ENCODE measurements around the gene NOTUM. TPM values are rescaled to one million over a fixed set of nuclear protein-coding genes. Genes with fewer than 3 reads are reported as not detected.

NOTUM gene
- polyA plus RNA-seq, 4 donors: 1.0 to 1.1 TPM; not detected in 2

DNA sequence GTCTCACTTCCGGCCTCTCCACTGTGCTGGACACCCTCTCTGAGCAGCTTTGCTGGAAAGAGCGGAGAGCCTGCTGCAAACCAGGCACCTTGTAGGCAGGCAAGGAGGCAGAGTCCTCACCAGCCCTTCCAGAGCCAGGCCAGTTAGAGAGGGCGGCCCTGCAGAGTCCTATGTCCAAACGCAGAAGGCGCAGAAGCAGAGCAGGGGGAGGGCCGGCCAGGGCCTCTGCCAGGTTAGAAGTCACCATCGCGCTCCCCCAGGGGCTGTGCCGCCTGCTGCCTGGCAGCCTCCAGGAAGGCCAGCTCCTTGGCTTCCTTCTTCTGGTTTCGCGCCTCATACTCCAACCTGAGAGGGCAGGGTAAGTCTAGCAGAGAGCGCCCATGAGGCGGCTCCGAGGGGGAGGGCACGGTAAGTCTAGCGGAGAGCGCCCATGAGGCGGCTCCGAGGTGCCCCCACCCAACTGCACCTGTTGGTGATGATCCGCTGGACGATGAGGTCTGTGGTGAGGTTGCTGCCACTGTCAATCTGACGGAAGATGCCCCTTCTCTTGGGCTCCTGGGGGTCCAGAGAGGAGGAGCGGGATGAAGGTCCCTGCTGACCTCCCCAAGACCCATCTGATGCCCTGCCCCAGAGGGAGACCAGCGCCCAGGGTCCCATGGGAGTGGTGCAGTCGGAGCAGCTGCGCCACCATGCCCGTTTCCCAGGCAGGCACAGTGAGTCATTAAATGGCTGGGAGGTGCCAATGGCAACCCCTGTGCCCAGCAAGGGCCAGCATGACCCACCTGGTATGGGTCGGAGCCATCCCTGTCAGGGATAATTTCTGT lies 56.2 kb downstream of the NOTUM start:
- peaks cover 0 to 14% (median 2%) of the 10 kb centered on the region in 3 donors for H3K4me1 ChIP-seq (ENCODE audit: control insufficient read depth in 3 of 3, insufficient read depth in 2 of 3, low read depth in 1 of 3, low read length in 2 of 3)
- no peak for FAIRE-seq
- H3K27me3 ChIP-seq (ENCODE audit: control insufficient read depth in 3 of 3, insufficient read depth in 3 of 3, low read length in 3 of 3): peaks cover 0 to 11% (median 0%) of the 10 kb centered on the region in 3 donors
- no peak overlapping the region for H3K27ac ChIP-seq (ENCODE audit: low read depth in 1 of 3, low read length in 2 of 3)
- H3K9me3 ChIP-seq (ENCODE audit: control insufficient read depth in 2 of 2, insufficient read depth in 1 of 2, low read depth in 1 of 2, low read length in 1 of 2): no peaks in the 10 kb centered on the region
- WGBS, 3 donors: 85 to 90% (median 89%) methylated on average over 28 of the region's 28 CpGs
- peaks cover 0 to 84% (median 16%) of the 10 kb centered on the region in 3 donors for H3K36me3 ChIP-seq (ENCODE audit: control insufficient read depth in 3 of 3, insufficient read depth in 2 of 3, low read depth in 1 of 3, low read length in 3 of 3)
- no peak overlapping the region for H3K4me3 ChIP-seq (ENCODE audit: low read depth in 1 of 3, low read length in 3 of 3)
- no peak for DNase-seq

DNA sequence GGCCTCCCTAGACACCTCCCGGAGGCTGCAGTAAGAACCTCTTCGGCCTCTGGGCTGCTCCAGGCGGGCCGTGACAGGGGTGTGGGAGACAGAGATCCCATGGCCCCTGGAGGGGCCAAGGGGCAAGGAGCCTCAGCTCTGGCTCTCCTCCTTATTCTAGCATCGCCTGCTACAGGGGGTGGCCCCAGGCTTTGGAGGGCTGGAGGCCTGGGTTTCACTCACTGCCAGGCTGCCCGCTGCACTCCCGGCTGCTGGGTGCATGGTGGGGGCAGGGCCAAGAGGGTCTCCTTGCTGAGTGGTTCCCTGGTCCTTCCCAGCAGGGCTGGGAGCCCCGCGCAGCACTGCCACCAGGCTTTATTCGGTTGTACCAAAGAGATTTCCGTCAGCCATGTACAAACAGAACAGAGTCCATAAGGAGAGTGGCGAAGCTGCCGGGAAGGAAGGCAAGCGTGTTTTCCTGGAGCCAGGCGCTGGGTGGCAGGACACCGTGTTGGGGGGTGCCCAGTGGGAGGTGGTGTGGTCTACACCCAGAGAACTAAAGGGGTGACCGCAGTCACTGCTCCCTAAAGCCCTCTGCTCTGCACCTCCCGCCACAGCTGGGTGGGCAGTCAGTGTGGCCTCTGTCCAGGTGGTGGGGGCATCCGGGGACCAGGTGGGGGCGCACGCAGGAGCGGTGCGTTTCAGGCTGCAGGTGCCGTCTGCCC lies 56.9 kb downstream of the NOTUM start:
- WGBS, 3 donors: 91 to 93% (median 92%) methylated on average over 24 of the region's 24 CpGs
- FAIRE-seq (no peak), DNase-seq (no peak)
- H3K27ac ChIP-seq (ENCODE audit: low read depth in 1 of 3, low read length in 2 of 3): no peak overlapping the region
- no peaks in the 10 kb centered on the region for H3K9me3 ChIP-seq (ENCODE audit: control insufficient read depth in 2 of 2, insufficient read depth in 1 of 2, low read depth in 1 of 2, low read length in 1 of 2)
- H3K4me1 ChIP-seq (ENCODE audit: control insufficient read depth in 3 of 3, insufficient read depth in 2 of 3, low read depth in 1 of 3, low read length in 2 of 3): peaks cover 0 to 9% (median 0%) of the 10 kb centered on the region in 3 donors
- peaks cover 0 to 84% (median 13%) of the 10 kb centered on the region in 3 donors for H3K36me3 ChIP-seq (ENCODE audit: control insufficient read depth in 3 of 3, insufficient read depth in 2 of 3, low read depth in 1 of 3, low read length in 3 of 3)
- H3K27me3 ChIP-seq (ENCODE audit: control insufficient read depth in 3 of 3, insufficient read depth in 3 of 3, low read length in 3 of 3): peaks cover 0 to 11% (median 0%) of the 10 kb centered on the region in 3 donors
- H3K4me3 ChIP-seq (ENCODE audit: low read depth in 1 of 3, low read length in 3 of 3): no peak overlapping the region

DNA sequence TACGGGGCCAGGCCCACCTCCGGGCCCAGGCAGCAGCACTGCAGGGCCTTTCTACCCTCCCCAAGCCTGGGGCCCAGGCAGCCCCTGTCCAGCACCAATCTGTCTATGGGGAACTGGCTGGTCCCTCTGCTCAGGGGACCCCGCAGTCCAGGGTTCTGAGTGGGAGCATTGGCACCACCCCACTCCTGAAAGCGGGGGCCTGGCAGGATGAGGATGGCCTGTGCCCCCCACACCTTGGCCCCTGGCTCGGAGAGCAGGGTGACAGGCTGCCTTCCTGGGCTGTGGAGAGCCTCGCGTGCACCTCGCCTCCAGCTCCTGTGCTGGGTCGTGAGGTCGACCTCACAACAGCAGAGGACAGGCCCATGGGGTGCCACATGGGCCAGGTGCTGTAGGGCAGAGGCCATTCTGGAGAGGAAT lies 57.6 kb downstream of the NOTUM start:
- no peak overlapping the region for H3K4me3 ChIP-seq (ENCODE audit: low read depth in 1 of 3, low read length in 3 of 3)
- 91 to 93% (median 91%) methylated on average over 10 of the region's 10 CpGs for WGBS, 3 donors
- peaks cover 0 to 11% (median 0%) of the 10 kb centered on the region in 3 donors for H3K27me3 ChIP-seq (ENCODE audit: control insufficient read depth in 3 of 3, insufficient read depth in 3 of 3, low read length in 3 of 3)
- H3K27ac ChIP-seq (ENCODE audit: low read depth in 1 of 3, low read length in 2 of 3): no peak overlapping the region
- H3K36me3 ChIP-seq (ENCODE audit: control insufficient read depth in 3 of 3, insufficient read depth in 2 of 3, low read depth in 1 of 3, low read length in 3 of 3): peaks cover 0 to 84% (median 13%) of the 10 kb centered on the region in 3 donors
- FAIRE-seq (no peak), DNase-seq (no peak)
- no peaks in the 10 kb centered on the region for H3K9me3 ChIP-seq (ENCODE audit: control insufficient read depth in 2 of 2, insufficient read depth in 1 of 2, low read depth in 1 of 2, low read length in 1 of 2)
- peaks cover 0 to 9% (median 0%) of the 10 kb centered on the region in 3 donors for H3K4me1 ChIP-seq (ENCODE audit: control insufficient read depth in 3 of 3, insufficient read depth in 2 of 3, low read depth in 1 of 3, low read length in 2 of 3)

DNA sequence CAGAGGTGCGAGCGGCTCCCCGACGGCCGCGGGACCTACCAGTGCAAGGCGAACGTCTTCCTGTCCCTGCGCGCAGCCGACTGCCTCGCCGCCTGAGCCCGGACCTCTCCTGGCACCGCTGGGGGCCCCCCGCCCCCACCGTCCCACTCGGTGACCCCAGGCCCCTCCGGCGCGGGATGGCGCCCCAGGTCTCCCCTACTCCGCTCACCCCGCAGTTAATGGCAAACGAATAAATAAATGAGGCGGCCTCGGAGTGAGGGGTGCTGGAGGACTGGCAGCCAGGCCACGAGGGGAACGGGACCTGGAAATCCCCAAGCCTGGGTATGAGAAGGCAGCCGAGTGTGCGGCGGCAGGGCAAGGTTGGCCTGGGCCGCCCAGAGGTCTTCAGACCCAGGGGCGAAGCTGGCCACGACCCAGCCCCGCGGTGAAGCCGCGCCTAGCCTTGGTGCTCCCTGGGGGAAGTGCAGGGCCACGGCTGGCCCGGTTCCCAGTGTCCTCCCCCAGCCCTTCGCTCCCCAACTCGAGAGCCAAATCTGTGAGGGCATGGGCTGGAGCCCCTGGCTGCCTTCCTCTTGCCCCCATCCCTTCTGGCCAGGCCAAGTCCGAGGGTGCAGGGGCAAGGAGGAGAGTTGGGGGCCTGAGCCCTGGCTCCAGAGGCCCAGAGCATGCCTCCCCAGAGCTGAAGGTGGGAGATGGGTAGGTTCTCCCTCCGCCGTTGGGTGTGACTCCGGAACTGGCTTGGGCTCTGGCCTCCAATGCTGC lies 58.2 kb downstream of the NOTUM start:
- WGBS, 3 donors: 22 to 34% (median 26%) methylated on average over 41 to 47 of the region's 47 CpGs

More for the DNA sequence above, 58.2 kb downstream of the NOTUM start:
- peak overlapping the region in 1 of 3 donors; percentile 34 for H3K4me3 ChIP-seq (ENCODE audit: low read depth in 1 of 3, low read length in 3 of 3)
- no peak overlapping the region for H3K27ac ChIP-seq (ENCODE audit: low read depth in 1 of 3, low read length in 2 of 3)
- peaks cover 0 to 84% (median 7%) of the 10 kb centered on the region in 3 donors for H3K36me3 ChIP-seq (ENCODE audit: control insufficient read depth in 3 of 3, insufficient read depth in 2 of 3, low read depth in 1 of 3, low read length in 3 of 3)
- DNase-seq: no peak
- peaks cover 0 to 11% (median 0%) of the 10 kb centered on the region in 3 donors for H3K27me3 ChIP-seq (ENCODE audit: control insufficient read depth in 3 of 3, insufficient read depth in 3 of 3, low read length in 3 of 3)
- peaks cover 0 to 9% (median 0%) of the 10 kb centered on the region in 3 donors for H3K4me1 ChIP-seq (ENCODE audit: control insufficient read depth in 3 of 3, insufficient read depth in 2 of 3, low read depth in 1 of 3, low read length in 2 of 3)
- H3K9me3 ChIP-seq (ENCODE audit: control insufficient read depth in 2 of 2, insufficient read depth in 1 of 2, low read depth in 1 of 2, low read length in 1 of 2): no peaks in the 10 kb centered on the region
- no peak for FAIRE-seq

Other genes starting within 250 kb of the NOTUM start
- gene SLC25A10, start 248.9 kb downstream of the NOTUM start, polyA plus RNA-seq: 10 to 100 TPM; 40.3 to 79.1 (median 57.3) TPM
- 1 to 10 TPM in 3 of 4 donors, under 1 TPM in 1; 0.27 to 2.2 (median 1.7) TPM for gene GCGR, start 157.0 kb downstream of the NOTUM start, polyA plus RNA-seq
- 10 to 100 TPM; 19.5 to 87.6 (median 48.5) TPM for gene MCRIP1, start 127.9 kb downstream of the NOTUM start, polyA plus RNA-seq
- gene PPP1R27, start 126.1 kb downstream of the NOTUM start, polyA plus RNA-seq: 1 to 10 TPM in 1 of 4 donors, under 1 TPM in 2, not detected in 1; 0.12 to 2.5 (median 0.49) TPM
- 1,000 to 10,000 TPM in 3 of 4 donors, 100 to 1,000 TPM in 1; 792 to 1,191 (median 1,005) TPM for gene P4HB, start 100.7 kb downstream of the NOTUM start, polyA plus RNA-seq
- 100 to 1,000 TPM; 190 to 411 (median 341) TPM for gene ARHGDIA, start 89.8 kb downstream of the NOTUM start, polyA plus RNA-seq
- 10 to 100 TPM; 22.8 to 86.7 (median 38.6) TPM for gene ALYREF, start 69.6 kb downstream of the NOTUM start, polyA plus RNA-seq
- gene ANAPC11, start 69.5 kb downstream of the NOTUM start, polyA plus RNA-seq: 100 to 1,000 TPM in 3 of 4 donors, 10 to 100 TPM in 1; 75.8 to 240 (median 187) TPM
- 1 to 10 TPM in 1 of 4 donors, under 1 TPM in 3; 0.21 to 1.8 (median 0.59) TPM for gene NPB, start 58.9 kb downstream of the NOTUM start, polyA plus RNA-seq
- 100 to 1,000 TPM in 3 of 4 donors, 10 to 100 TPM in 1; 32.6 to 303 (median 174) TPM for gene PCYT2, start 49.8 kb downstream of the NOTUM start, polyA plus RNA-seq
- 100 to 1,000 TPM in 1 of 4 donors, 10 to 100 TPM in 3; 25.9 to 129 (median 60.4) TPM for gene SIRT7, start 43.0 kb downstream of the NOTUM start, polyA plus RNA-seq
- gene MAFG, start 33.5 kb downstream of the NOTUM start, polyA plus RNA-seq: 10 to 100 TPM in 2 of 4 donors, 1 to 10 TPM in 2; 7.6 to 17.1 (median 12.8) TPM
- gene PYCR1, start 23.9 kb downstream of the NOTUM start, polyA plus RNA-seq: 10 to 100 TPM in 2 of 4 donors, 1 to 10 TPM in 2; 8.3 to 71.6 (median 14.4) TPM
- under 1 TPM in 2 of 4 donors, not detected in 2; 0.03 to 0.06 TPM for gene MYADML2, start 14.0 kb downstream of the NOTUM start, polyA plus RNA-seq
- 10 to 100 TPM; 23.5 to 96.7 (median 47.5) TPM for gene ASPSCR1, start 16.4 kb upstream of the NOTUM start, polyA plus RNA-seq
- gene CENPX, start 61.7 kb upstream of the NOTUM start, polyA plus RNA-seq: 100 to 1,000 TPM in 3 of 4 donors, 10 to 100 TPM in 1; 43.4 to 241 (median 122) TPM
- 10 to 100 TPM; 10.8 to 26.7 (median 16.4) TPM for gene LRRC45, start 62.1 kb upstream of the NOTUM start, polyA plus RNA-seq
- 10 to 100 TPM in 1 of 4 donors, 1 to 10 TPM in 2, under 1 TPM in 1; 0.81 to 11.2 (median 4.4) TPM for gene RAC3, start 70.5 kb upstream of the NOTUM start, polyA plus RNA-seq
- gene DCXR, start 76.5 kb upstream of the NOTUM start, polyA plus RNA-seq: 100 to 1,000 TPM in 3 of 4 donors, 10 to 100 TPM in 1; 41.1 to 147 (median 112) TPM
- 10 to 100 TPM; 35.4 to 43.8 (median 39.2) TPM for gene RFNG, start 90.6 kb upstream of the NOTUM start, polyA plus RNA-seq
- 100 to 1,000 TPM in 2 of 4 donors, 10 to 100 TPM in 2; 80.4 to 161 (median 120) TPM for gene GPS1, start 90.7 kb upstream of the NOTUM start, polyA plus RNA-seq
- gene DUS1L, start 104.6 kb upstream of the NOTUM start, polyA plus RNA-seq: 100 to 1,000 TPM in 3 of 4 donors, 10 to 100 TPM in 1; 86.6 to 170 (median 127) TPM
- gene FASN, start 137.0 kb upstream of the NOTUM start, polyA plus RNA-seq: 100 to 1,000 TPM in 1 of 4 donors, 10 to 100 TPM in 3; 13.2 to 103 (median 21.7) TPM